GM18951 (cell line): ENCODE data around the gene TECPR1.

Experiments
- POLR2A ChIP-seq: IDR thresholded peaks from 4 replicates; pipeline ENCODE4 v1.6.1; 2011; ENCODE audit warnings: mild to moderate bottlenecking; ENCODE audit not compliant: insufficient read length, insufficient read depth; ENCODE audit errors: extremely low read depth
- in situ Hi-C: fragments of 300-500 bp; cut with MboI; formaldehyde crosslinking; loops from one replicate; pipeline ENCODE4 v1.12.0; 2022; ENCODE audit warnings: low sequenced_read_pairs, mixed read lengths, inconsistent platforms; ENCODE audit not compliant: unreplicated experiment

The TECPR1 gene

GRCh38 chr7:98280791-98281756 is 29.0 kb upstream of the TECPR1 start, which contains the start of gene BRI3:
Gene BRI3, plus strand, starts transcription at chr7:98281686. Its CDS starts 110 bp downstream, at chr7:98281796.
- in situ Hi-C loops, result no loop called here
- TF ChIP-seq POLR2A, result peak; percentile 64

GRCh38 chr7:98280296-98280695 is 28.3 kb upstream of the TECPR1 start:
- no peak for TF ChIP-seq POLR2A
- in situ Hi-C loops, result no loop called here

DNA sequence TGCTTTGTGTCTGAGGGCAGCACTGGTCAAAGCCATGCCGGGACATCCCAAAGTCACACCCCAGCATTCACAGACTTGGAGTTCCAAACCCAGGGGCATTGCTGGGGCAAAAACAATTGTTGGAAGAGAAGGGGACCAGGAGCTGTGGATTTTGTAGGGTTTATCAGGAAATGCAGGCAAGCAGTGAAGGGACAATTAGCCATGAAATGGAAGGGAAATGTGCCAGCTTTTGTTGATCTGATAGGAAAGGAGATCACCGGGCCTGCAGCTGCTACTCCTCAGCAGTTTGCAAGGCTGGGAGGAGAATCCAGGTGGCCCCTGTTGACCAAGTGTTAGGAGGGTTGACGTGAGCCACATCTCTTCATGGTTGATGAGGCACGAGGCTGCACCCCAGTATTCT is 26.9 kb upstream of the TECPR1 start:
- no peak for TF ChIP-seq POLR2A
- in situ Hi-C loops, result no loop called here

DNA sequence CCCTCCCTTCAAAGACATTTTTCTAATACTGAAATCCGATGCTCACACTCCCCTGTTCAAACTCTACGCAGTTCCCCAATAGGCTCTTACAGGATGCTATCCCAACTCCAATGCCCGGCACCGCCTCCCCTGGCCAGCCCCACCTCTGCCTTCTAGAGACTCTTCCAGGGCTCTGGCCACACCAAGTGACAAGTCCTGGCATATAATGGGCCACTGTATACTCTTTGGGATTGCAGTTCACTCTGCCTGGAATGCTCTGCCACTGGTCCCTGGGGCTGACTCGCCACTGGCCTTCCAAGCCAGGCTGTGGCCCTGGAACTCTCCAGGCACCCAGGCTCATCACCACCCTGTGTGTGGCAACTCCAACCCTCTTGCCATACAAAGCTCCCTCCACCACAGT is 26.4 kb upstream of the TECPR1 start:
- TF ChIP-seq POLR2A, result no peak
- in situ Hi-C loops, result no loop called here

- in situ Hi-C loops, result no loop called here
- TF ChIP-seq POLR2A, result no peak
Observed at GRCh38 chr7:98276241-98276761, 24.3 kb upstream of the TECPR1 start.

DNA sequence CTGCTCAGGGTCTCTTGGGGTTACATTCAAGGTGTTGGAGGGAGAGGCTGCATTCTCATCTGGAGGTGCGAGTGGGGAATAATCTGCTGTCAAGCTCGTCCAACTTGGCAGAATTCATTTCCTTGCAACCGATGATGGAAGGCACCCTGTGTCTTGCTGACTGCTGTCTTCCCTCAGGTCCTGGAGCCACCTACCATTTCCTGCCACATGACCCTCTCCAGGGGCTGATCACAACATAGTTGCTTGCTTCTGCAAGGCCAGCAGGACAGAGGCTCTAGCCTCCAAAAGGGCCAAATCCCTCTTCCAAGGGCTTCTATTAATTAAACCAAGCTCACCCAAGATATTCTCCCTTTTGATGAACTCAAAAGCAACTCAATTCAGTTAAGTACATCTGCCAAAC is 15.3 kb upstream of the TECPR1 start:
- in situ Hi-C loops, result no loop called here

DNA sequence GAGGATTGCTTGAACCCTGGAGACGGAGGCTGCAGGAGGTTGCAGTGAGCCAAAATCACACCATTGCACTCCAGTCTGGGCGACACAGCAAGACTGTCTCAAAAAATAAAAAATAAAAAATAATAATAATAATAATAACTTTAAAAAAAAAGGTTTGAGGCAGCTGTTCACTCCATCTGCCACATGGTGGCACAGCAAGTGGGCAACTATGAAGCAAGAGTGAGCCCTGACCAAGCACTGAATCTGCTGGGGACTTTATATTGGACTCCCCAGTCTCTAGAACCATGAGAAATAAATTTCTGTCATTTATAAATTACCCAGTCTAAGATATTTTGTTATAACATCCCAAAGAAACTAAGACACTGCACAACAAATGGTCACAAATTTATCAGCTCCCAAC is 14.8 kb upstream of the TECPR1 start:
- TF ChIP-seq POLR2A, result no peak
- in situ Hi-C loops, result no loop called here

More for the DNA sequence above, 15.3 kb upstream of the TECPR1 start:
- no peak for TF ChIP-seq POLR2A

- in situ Hi-C loops, result no loop called here
- no peak for TF ChIP-seq POLR2A
Observed at GRCh38 chr7:98265841-98266271, 13.8 kb upstream of the TECPR1 start.

DNA sequence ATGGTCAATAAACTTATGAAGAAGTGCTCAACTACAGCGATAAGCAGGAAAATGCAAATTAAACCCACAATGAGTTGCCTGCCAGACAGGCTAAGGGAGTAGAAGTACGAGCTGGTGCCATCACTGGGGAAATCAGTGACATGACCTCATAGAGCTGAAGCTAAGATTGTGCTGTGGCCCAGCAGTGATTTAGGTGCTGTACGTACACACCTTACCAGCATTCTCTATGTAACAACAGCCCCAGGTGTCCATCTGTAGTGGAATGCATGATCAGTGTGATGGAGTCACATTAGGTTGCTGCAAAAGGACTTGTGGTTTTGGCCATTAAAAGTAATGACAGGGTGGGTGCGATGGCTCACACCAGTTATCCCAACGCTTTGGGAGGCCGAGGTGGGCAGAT is 5.7 kb upstream of the TECPR1 start:
- in situ Hi-C loops, result no loop called here
- no peak for TF ChIP-seq POLR2A

- in situ Hi-C loops, result no loop called here
- TF ChIP-seq POLR2A, result no peak
Observed at GRCh38 chr7:98256431-98256830, 4.4 kb upstream of the TECPR1 start.

- no peak for TF ChIP-seq POLR2A
- in situ Hi-C loops, result no loop called here
Observed at GRCh38 chr7:98254951-98255610, 3.0 kb upstream of the TECPR1 start.

GRCh38 chr7:98254516-98254915 is 2.5 kb upstream of the TECPR1 start:
- TF ChIP-seq POLR2A, result no peak
- in situ Hi-C loops, result no loop called here

GRCh38 chr7:98252425-98253054 is 508 bp upstream of the TECPR1 start:
- no peak for TF ChIP-seq POLR2A
- in situ Hi-C loops, result no loop called here
